ENCODE measurements around the gene ARL3. TPM values are rescaled to one million over a fixed set of nuclear protein-coding genes. Genes with fewer than 3 reads are reported as not detected.

Gene ARL3
- total RNA-seq, 1 donor from 2014 or later = 12.1 TPM

DNA sequence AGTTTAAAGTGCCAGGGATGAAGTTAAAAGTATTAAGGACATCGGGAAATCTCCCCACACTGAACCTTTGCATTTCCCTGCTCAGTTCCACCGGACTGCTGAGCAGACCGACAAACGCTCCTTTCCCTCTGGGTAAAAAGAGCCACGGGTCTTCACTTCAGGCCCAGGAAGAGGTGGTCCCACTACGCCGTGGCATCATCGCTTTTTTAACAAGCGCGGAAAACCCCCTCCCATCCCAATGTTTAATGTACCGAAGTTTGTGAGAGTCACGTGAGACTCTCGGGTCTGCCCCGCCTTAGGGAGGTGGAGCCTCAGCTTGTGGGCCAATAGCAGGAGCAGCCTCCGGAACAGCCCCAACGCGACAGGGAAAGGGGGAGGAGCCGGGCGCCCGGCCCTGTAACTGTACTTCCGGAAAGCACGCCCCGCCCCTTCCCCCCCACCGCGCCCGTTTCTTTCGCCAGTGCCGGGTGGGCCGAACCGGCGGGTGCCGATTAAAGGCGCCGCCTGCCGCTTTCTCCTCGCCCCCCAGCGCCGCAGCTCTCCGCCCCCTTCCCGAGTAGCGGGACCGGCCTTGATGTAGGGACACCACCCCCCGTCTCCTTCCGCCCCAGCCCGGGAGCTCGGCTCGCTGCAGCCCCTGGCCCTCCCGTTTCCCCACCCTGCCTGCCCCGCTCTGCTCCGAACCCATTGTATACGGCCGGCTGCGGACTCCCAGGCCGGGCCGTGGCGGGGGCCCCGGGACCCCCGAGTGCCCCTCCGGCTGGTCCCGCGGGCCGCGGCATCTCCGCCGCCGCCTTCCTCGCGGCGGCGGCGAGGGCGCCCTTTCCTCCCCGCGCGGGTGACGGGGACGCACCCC is 72.1 kb downstream of the ARL3 start:
- Mint-ChIP-seq H3K27me3 (ENCODE audit: low read depth) (no peaks in the 10 kb centered on the region), H3K4me3 (ENCODE audit: unreplicated experiment) (peak overlapping the region; percentile 93), H3K36me3 (ENCODE audit: low read depth) (peaks cover 2% of the 10 kb centered on the region), H3K4me1 (ENCODE audit: low read depth) (peaks cover 22% of the 10 kb centered on the region), H3K9me3 (ENCODE audit: low read depth) (no peaks in the 10 kb centered on the region), H3K27ac (ENCODE audit: unreplicated experiment) (peak overlapping the region; percentile 99)
- TF ChIP-seq, protein P1, sequence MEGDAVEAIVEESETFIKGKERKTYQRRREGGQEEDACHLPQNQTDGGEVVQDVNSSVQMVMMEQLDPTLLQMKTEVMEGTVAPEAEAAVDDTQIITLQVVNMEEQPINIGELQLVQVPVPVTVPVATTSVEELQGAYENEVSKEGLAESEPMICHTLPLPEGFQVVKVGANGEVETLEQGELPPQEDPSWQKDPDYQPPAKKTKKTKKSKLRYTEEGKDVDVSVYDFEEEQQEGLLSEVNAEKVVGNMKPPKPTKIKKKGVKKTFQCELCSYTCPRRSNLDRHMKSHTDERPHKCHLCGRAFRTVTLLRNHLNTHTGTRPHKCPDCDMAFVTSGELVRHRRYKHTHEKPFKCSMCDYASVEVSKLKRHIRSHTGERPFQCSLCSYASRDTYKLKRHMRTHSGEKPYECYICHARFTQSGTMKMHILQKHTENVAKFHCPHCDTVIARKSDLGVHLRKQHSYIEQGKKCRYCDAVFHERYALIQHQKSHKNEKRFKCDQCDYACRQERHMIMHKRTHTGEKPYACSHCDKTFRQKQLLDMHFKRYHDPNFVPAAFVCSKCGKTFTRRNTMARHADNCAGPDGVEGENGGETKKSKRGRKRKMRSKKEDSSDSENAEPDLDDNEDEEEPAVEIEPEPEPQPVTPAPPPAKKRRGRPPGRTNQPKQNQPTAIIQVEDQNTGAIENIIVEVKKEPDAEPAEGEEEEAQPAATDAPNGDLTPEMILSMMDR (IDR thresholded peaks at IDR 0.05) = no peak
- peak; percentile 99 for DNase-seq (ENCODE audit: low spot score)

DNA sequence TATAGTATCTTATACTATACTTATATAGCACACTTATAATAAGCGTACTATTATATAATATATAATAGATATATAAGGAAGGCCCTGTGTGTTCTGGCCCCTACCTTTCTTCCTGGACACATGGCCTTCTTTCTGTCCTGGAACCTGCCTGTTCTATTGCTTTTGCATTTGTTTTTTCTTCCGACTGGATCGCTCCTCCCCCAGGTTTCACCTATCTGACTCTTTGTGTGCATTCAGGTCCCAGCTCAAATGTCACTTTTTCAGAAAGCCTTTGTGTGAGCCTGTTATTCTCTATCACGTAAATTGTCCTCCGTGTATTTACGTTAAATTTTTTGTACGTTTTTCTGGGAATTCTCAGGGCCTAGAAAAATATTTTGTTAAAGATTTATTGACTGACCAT is 72.8 kb downstream of the ARL3 start:
- Mint-ChIP-seq H3K27ac (ENCODE audit: unreplicated experiment) (peak overlapping the region; percentile 99), H3K4me3 (ENCODE audit: unreplicated experiment) (peak overlapping the region; percentile 93), H3K4me1 (ENCODE audit: low read depth) (peaks cover 15% of the 10 kb centered on the region), H3K9me3 (ENCODE audit: low read depth) (no peaks in the 10 kb centered on the region), H3K36me3 (ENCODE audit: low read depth) (peaks cover 2% of the 10 kb centered on the region), H3K27me3 (ENCODE audit: low read depth) (no peaks in the 10 kb centered on the region)
- TF ChIP-seq, protein P1 (IDR thresholded peaks at IDR 0.05) = no peak
- no peak for DNase-seq (ENCODE audit: low spot score)

DNA sequence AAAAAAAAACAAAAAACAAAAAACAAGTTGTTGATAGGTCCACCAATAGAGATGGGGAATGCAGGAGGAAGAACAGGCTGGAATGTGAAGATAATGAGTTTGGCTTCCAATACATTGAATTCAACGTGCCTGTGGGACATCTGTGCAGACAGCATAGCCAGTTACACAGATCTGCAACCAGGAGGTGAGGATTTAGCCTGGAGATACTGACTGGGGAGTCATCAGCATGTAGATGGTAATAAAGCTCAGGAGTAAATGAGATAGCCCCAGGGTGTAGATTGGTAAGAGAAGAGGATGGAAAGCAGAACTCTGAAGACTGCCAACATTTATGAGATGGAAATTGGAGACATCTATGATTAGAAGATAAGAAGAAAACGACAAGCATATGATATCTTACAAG is 74.7 kb downstream of the ARL3 start:
- DNase-seq (ENCODE audit: low spot score) = no peak
- H3K9me3 Mint-ChIP-seq (ENCODE audit: low read depth) = no peaks in the 10 kb centered on the region
- no peaks in the 10 kb centered on the region for H3K36me3 Mint-ChIP-seq (ENCODE audit: low read depth)
- H3K4me1 Mint-ChIP-seq (ENCODE audit: low read depth) = peaks cover 15% of the 10 kb centered on the region
- no peak overlapping the region for H3K4me3 Mint-ChIP-seq (ENCODE audit: unreplicated experiment)
- TF ChIP-seq, protein P1 (IDR thresholded peaks at IDR 0.05) = no peak
- H3K27ac Mint-ChIP-seq (ENCODE audit: unreplicated experiment) = no peak overlapping the region
- H3K27me3 Mint-ChIP-seq (ENCODE audit: low read depth) = no peaks in the 10 kb centered on the region

- TF ChIP-seq, protein P1 (IDR thresholded peaks at IDR 0.05) = no peak
- no peaks in the 10 kb centered on the region for H3K9me3 Mint-ChIP-seq (ENCODE audit: low read depth)
- H3K27me3 Mint-ChIP-seq (ENCODE audit: low read depth) = no peaks in the 10 kb centered on the region
- H3K36me3 Mint-ChIP-seq (ENCODE audit: low read depth) = no peaks in the 10 kb centered on the region
- no peak overlapping the region for H3K27ac Mint-ChIP-seq (ENCODE audit: unreplicated experiment)
- peaks cover 44% of the 10 kb centered on the region for H3K4me1 Mint-ChIP-seq (ENCODE audit: low read depth)
- no peak overlapping the region for H3K4me3 Mint-ChIP-seq (ENCODE audit: unreplicated experiment)
- no peak for DNase-seq (ENCODE audit: low spot score)
Observed at GRCh38 chr10:102635377-102635776, 78.8 kb downstream of the ARL3 start.

DNA sequence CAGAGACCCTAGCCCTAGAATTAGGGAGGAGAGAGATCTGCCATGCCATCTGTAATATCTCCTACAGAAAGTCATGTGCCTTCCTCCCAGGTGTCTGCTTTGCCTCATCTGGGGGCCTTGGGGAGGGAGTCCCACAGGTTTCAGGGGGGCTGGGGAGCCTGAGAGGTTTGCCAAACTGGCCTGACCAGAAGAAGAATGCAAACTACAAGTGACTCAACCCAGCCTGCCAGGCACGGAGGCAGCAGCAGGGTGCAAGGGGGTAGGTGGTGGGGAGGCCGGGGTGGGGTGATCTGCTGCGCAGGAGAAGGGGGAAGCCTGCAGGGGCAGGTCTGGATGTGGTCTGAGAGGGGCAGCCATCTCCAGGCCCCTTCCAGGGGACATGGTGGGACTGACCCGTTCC is 79.5 kb downstream of the ARL3 start:
- TF ChIP-seq, protein P1 (IDR thresholded peaks at IDR 0.05) = no peak
- Mint-ChIP-seq H3K27ac (ENCODE audit: unreplicated experiment) (no peak overlapping the region), H3K27me3 (ENCODE audit: low read depth) (no peaks in the 10 kb centered on the region), H3K36me3 (ENCODE audit: low read depth) (no peaks in the 10 kb centered on the region), H3K4me1 (ENCODE audit: low read depth) (peaks cover 51% of the 10 kb centered on the region), H3K9me3 (ENCODE audit: low read depth) (no peaks in the 10 kb centered on the region), H3K4me3 (ENCODE audit: unreplicated experiment) (no peak overlapping the region)
- DNase-seq (ENCODE audit: low spot score) = peak; percentile 48

Data from chondrocyte (in vitro differentiated cells).